Islet of Langerhans (tissue), 1 donor: ENCODE data around the gene BAG5.

Experiments
- FAIRE-seq: peaks from one replicate; lab custom pipeline; 2011; peaks lifted over from hg19 to GRCh38; lab: Jason Lieb, UNC

BAG5 gene

GRCh38 chr14:103563844-103564505 is 1.5 kb upstream of the BAG5 start:
- no peak for FAIRE-seq

- FAIRE-seq: no peak
Measured at GRCh38 chr14:103563226-103563620, 766 bp upstream of the BAG5 start.

GRCh38 chr14:103562179-103562428 is 353 bp downstream of the BAG5 start:
- no peak for FAIRE-seq

- no peak for FAIRE-seq
Measured at GRCh38 chr14:103561381-103562178, 877 bp downstream of the BAG5 start.

- FAIRE-seq: no peak
Measured at GRCh38 chr14:103560691-103561090, 1.8 kb downstream of the BAG5 start.

GRCh38 chr14:103559766-103560165 is 2.7 kb downstream of the BAG5 start:
- FAIRE-seq: no peak

GRCh38 chr14:103558071-103558882 is 4.2 kb downstream of the BAG5 start:
- no peak for FAIRE-seq

- no peak for FAIRE-seq
Measured at GRCh38 chr14:103556946-103557758, 5.3 kb downstream of the BAG5 start.

GRCh38 chr14:103555559-103556337 is 6.7 kb downstream of the BAG5 start:
- no peak for FAIRE-seq

- FAIRE-seq: no peak
Measured at GRCh38 chr14:103552846-103553210, 9.6 kb downstream of the BAG5 start.

GRCh38 chr14:103552011-103552845 is 10.2 kb downstream of the BAG5 start:
- FAIRE-seq: no peak

GRCh38 chr14:103551338-103551762 is 11.1 kb downstream of the BAG5 start:
- no peak for FAIRE-seq

GRCh38 chr14:103550451-103551337 is 11.8 kb downstream of the BAG5 start:
- FAIRE-seq: no peak

GRCh38 chr14:103549361-103550311 is 12.8 kb downstream of the BAG5 start:
- FAIRE-seq: no peak

- no peak for FAIRE-seq
Measured at GRCh38 chr14:103548463-103549351, 13.8 kb downstream of the BAG5 start.

GRCh38 chr14:103547941-103548462 is 14.5 kb downstream of the BAG5 start:
- no peak for FAIRE-seq

- FAIRE-seq: no peak
Measured at GRCh38 chr14:103547455-103547940, 15.0 kb downstream of the BAG5 start.
